ENCODE data around the gene FRZB.
A peak's percentile ranks its signal among the peaks of the same experiment; 100 is the strongest.

FRZB gene

GRCh38 chr2:182852801-182853200 is 13.6 kb downstream of the FRZB start:
- WGBS, 2 donors (ENCODE audit: extremely low coverage in 2 of 2, insufficient read length in 2 of 2, insufficient replicate concordance in 1 of 2) = no CpG with 5 or more reads among the region's 1 CpG
- Histone ChIP-seq H3K4me1 (ENCODE audit: control insufficient read depth in 2 of 2, insufficient read depth in 1 of 2, low read depth in 1 of 2, low read length in 2 of 2) (peaks cover 2 to 5% of the 10 kb centered on the region in 2 donors), H2BK120ac (ENCODE audit: low read depth, low read length) (no peak overlapping the region), H3K9ac (ENCODE audit: low read depth, low read length, poor library complexity) (no peak overlapping the region), H3K4ac (ENCODE audit: low read length) (no peak overlapping the region), H3K4me3 (ENCODE audit: low read length in 2 of 2) (no peak overlapping the region), H3K27ac (replicated peaks; ENCODE audit: low read length) (no peak overlapping the region), H4K91ac (ENCODE audit: low read depth, low read length, poor library complexity) (no peak overlapping the region), H3K27me3 (ENCODE audit: control insufficient read depth in 3 of 3, insufficient read depth in 3 of 3, low read depth in 1 of 3, low read length in 3 of 3) (no peaks in the 10 kb centered on the region), H2BK12ac (ENCODE audit: low read length) (no peak overlapping the region), H2BK15ac (ENCODE audit: low read length) (no peak overlapping the region), H3K4me2 (ENCODE audit: insufficient read depth, low read length, poor library complexity, severe bottlenecking) (no peak overlapping the region), H2BK5ac (ENCODE audit: low read length) (no peak overlapping the region), H3K14ac (ENCODE audit: low read length) (no peak overlapping the region), H3K23ac (ENCODE audit: low read depth, low read length, poor library complexity) (no peak overlapping the region), H3K79me1 (ENCODE audit: low read depth, low read length) (no peaks in the 10 kb centered on the region), H2AFZ (ENCODE audit: low read length) (no peak overlapping the region), H2AK5ac (ENCODE audit: low read depth, low read length) (no peak overlapping the region), H3K9me3 (replicated peaks in 1 of 2; ENCODE audit: control insufficient read depth in 2 of 2, insufficient read depth in 1 of 2, low read depth in 1 of 2, low read length in 2 of 2) (peaks cover 0 to 4% of the 10 kb centered on the region in 2 donors), H3K36me3 (replicated peaks in 1 of 2; ENCODE audit: control insufficient read depth in 2 of 2, insufficient read depth in 2 of 2, low read length in 2 of 2) (peaks cover 0 to 5% of the 10 kb centered on the region in 2 donors), H3K18ac (ENCODE audit: low read length) (no peak overlapping the region), H4K8ac (ENCODE audit: low read depth, low read length) (no peak overlapping the region)
- no peak for DNase-seq (ENCODE audit: low spot score)

- Histone ChIP-seq H3K9ac (ENCODE audit: low read depth, low read length, poor library complexity) (no peak overlapping the region), H2BK12ac (ENCODE audit: low read length) (no peak overlapping the region), H4K91ac (ENCODE audit: low read depth, low read length, poor library complexity) (no peak overlapping the region), H3K4me1 (ENCODE audit: control insufficient read depth in 2 of 2, insufficient read depth in 1 of 2, low read depth in 1 of 2, low read length in 2 of 2) (peaks cover 2 to 5% of the 10 kb centered on the region in 2 donors), H3K79me1 (ENCODE audit: low read depth, low read length) (no peaks in the 10 kb centered on the region), H3K4me2 (ENCODE audit: insufficient read depth, low read length, poor library complexity, severe bottlenecking) (no peak overlapping the region), H3K14ac (ENCODE audit: low read length) (no peak overlapping the region), H3K4me3 (ENCODE audit: low read length in 2 of 2) (no peak overlapping the region), H2AFZ (ENCODE audit: low read length) (no peak overlapping the region), H2BK5ac (ENCODE audit: low read length) (no peak overlapping the region), H3K27ac (replicated peaks; ENCODE audit: low read length) (no peak overlapping the region), H3K9me3 (replicated peaks in 1 of 2; ENCODE audit: control insufficient read depth in 2 of 2, insufficient read depth in 1 of 2, low read depth in 1 of 2, low read length in 2 of 2) (peaks cover 0 to 4% of the 10 kb centered on the region in 2 donors), H2AK5ac (ENCODE audit: low read depth, low read length) (no peak overlapping the region), H3K4ac (ENCODE audit: low read length) (no peak overlapping the region), H3K23ac (ENCODE audit: low read depth, low read length, poor library complexity) (no peak overlapping the region), H2BK15ac (ENCODE audit: low read length) (no peak overlapping the region), H2BK120ac (ENCODE audit: low read depth, low read length) (no peak overlapping the region), H3K18ac (ENCODE audit: low read length) (no peak overlapping the region), H3K36me3 (replicated peaks in 1 of 2; ENCODE audit: control insufficient read depth in 2 of 2, insufficient read depth in 2 of 2, low read length in 2 of 2) (peaks cover 0 to 2% of the 10 kb centered on the region in 2 donors), H3K27me3 (ENCODE audit: control insufficient read depth in 3 of 3, insufficient read depth in 3 of 3, low read depth in 1 of 3, low read length in 3 of 3) (no peaks in the 10 kb centered on the region), H4K8ac (ENCODE audit: low read depth, low read length) (no peak overlapping the region)
- WGBS, 2 donors (ENCODE audit: extremely low coverage in 2 of 2, insufficient read length in 2 of 2, insufficient replicate concordance in 1 of 2) = no CpG with 5 or more reads among the region's 1 CpG
- DNase-seq (ENCODE audit: low spot score) = no peak
These were observed 14.3 kb downstream of the FRZB start for GRCh38 chr2:182852090-182852489.

GRCh38 chr2:182845794-182846417 is 20.5 kb downstream of the FRZB start:
- H3K27me3 ChIP-seq (ENCODE audit: control insufficient read depth in 3 of 3, insufficient read depth in 3 of 3, low read depth in 1 of 3, low read length in 3 of 3) = no peaks in the 10 kb centered on the region
- H4K8ac ChIP-seq (ENCODE audit: low read depth, low read length) = no peak overlapping the region
- no peak overlapping the region for H2AK5ac ChIP-seq (ENCODE audit: low read depth, low read length)
- no CpG with 5 or more reads among the region's 3 CpGs for WGBS, 2 donors (ENCODE audit: extremely low coverage in 2 of 2, insufficient read length in 2 of 2, insufficient replicate concordance in 1 of 2)
- H3K4me3 ChIP-seq (ENCODE audit: low read length in 2 of 2) = no peak overlapping the region
- no peak overlapping the region for H3K27ac ChIP-seq (replicated peaks; ENCODE audit: low read length)
- peaks cover 0 to 4% of the 10 kb centered on the region in 2 donors for H3K36me3 ChIP-seq (replicated peaks in 1 of 2; ENCODE audit: control insufficient read depth in 2 of 2, insufficient read depth in 2 of 2, low read length in 2 of 2)
- no peak overlapping the region for H3K4ac ChIP-seq (ENCODE audit: low read length)
- no peak overlapping the region for H3K14ac ChIP-seq (ENCODE audit: low read length)
- H4K91ac ChIP-seq (ENCODE audit: low read depth, low read length, poor library complexity) = no peak overlapping the region
- H3K9me3 ChIP-seq (replicated peaks in 1 of 2; ENCODE audit: control insufficient read depth in 2 of 2, insufficient read depth in 1 of 2, low read depth in 1 of 2, low read length in 2 of 2) = peaks cover 0 to 2% of the 10 kb centered on the region in 2 donors
- H3K9ac ChIP-seq (ENCODE audit: low read depth, low read length, poor library complexity) = no peak overlapping the region
- no peak overlapping the region for H2BK15ac ChIP-seq (ENCODE audit: low read length)
- H2BK12ac ChIP-seq (ENCODE audit: low read length) = no peak overlapping the region
- H3K23ac ChIP-seq (ENCODE audit: low read depth, low read length, poor library complexity) = no peak overlapping the region
- no peak overlapping the region for H3K18ac ChIP-seq (ENCODE audit: low read length)
- H3K79me1 ChIP-seq (ENCODE audit: low read depth, low read length) = peaks cover 3% of the 10 kb centered on the region
- H2BK5ac ChIP-seq (ENCODE audit: low read length) = no peak overlapping the region
- no peak overlapping the region for H2BK120ac ChIP-seq (ENCODE audit: low read depth, low read length)
- H3K4me1 ChIP-seq (ENCODE audit: control insufficient read depth in 2 of 2, insufficient read depth in 1 of 2, low read depth in 1 of 2, low read length in 2 of 2) = peaks cover 2 to 6% of the 10 kb centered on the region in 2 donors
- H3K4me2 ChIP-seq (ENCODE audit: insufficient read depth, low read length, poor library complexity, severe bottlenecking) = no peak overlapping the region
- peak overlapping the region; percentile 15 for H2AFZ ChIP-seq (ENCODE audit: low read length)
- DNase-seq (ENCODE audit: low spot score) = no peak

- Histone ChIP-seq H3K4me3 (ENCODE audit: low read length in 2 of 2) (no peak overlapping the region), H2AK5ac (ENCODE audit: low read depth, low read length) (no peak overlapping the region), H2BK120ac (ENCODE audit: low read depth, low read length) (no peak overlapping the region), H3K23ac (ENCODE audit: low read depth, low read length, poor library complexity) (no peak overlapping the region), H3K9me3 (replicated peaks in 1 of 2; ENCODE audit: control insufficient read depth in 2 of 2, insufficient read depth in 1 of 2, low read depth in 1 of 2, low read length in 2 of 2) (no peaks in the 10 kb centered on the region), H4K91ac (ENCODE audit: low read depth, low read length, poor library complexity) (no peak overlapping the region), H3K9ac (ENCODE audit: low read depth, low read length, poor library complexity) (no peak overlapping the region), H3K14ac (ENCODE audit: low read length) (no peak overlapping the region), H2BK12ac (ENCODE audit: low read length) (no peak overlapping the region), H3K79me1 (ENCODE audit: low read depth, low read length) (no peaks in the 10 kb centered on the region), H3K4ac (ENCODE audit: low read length) (no peak overlapping the region), H3K27ac (replicated peaks; ENCODE audit: low read length) (no peak overlapping the region), H3K36me3 (replicated peaks in 1 of 2; ENCODE audit: control insufficient read depth in 2 of 2, insufficient read depth in 2 of 2, low read length in 2 of 2) (peaks cover 0 to 14% of the 10 kb centered on the region in 2 donors), H4K8ac (ENCODE audit: low read depth, low read length) (no peak overlapping the region), H3K27me3 (ENCODE audit: control insufficient read depth in 3 of 3, insufficient read depth in 3 of 3, low read depth in 1 of 3, low read length in 3 of 3) (no peaks in the 10 kb centered on the region), H2AFZ (ENCODE audit: low read length) (peak overlapping the region; percentile 17), H3K4me2 (ENCODE audit: insufficient read depth, low read length, poor library complexity, severe bottlenecking) (no peak overlapping the region), H2BK5ac (ENCODE audit: low read length) (no peak overlapping the region), H2BK15ac (ENCODE audit: low read length) (no peak overlapping the region), H3K4me1 (ENCODE audit: control insufficient read depth in 2 of 2, insufficient read depth in 1 of 2, low read depth in 1 of 2, low read length in 2 of 2) (peaks cover 3% of the 10 kb centered on the region in 2 donors), H3K18ac (ENCODE audit: low read length) (no peak overlapping the region)
- DNase-seq (ENCODE audit: low spot score) = no peak
- WGBS, 2 donors (ENCODE audit: extremely low coverage in 2 of 2, insufficient read length in 2 of 2, insufficient replicate concordance in 1 of 2) = no CpG with 5 or more reads among the region's 3 CpGs
These were observed 30.0 kb downstream of the FRZB start for GRCh38 chr2:182836451-182836850.
